GM23248 (cell line): ENCODE results near the gene ABCD1.

Experiments
- EZH2 ChIP-seq: fragments of 200-600 bp; sonication (generic); IDR thresholded peaks from 2 replicates; pipeline ENCODE4 v1.6.1; 2018; ENCODE audit warnings: antibody characterized with exemption, mild to moderate bottlenecking; ENCODE audit not compliant: insufficient read depth, poor library complexity, severe bottlenecking
- EZH2phosphoT487 ChIP-seq: fragments of 200-600 bp; sonication (generic); IDR thresholded peaks from 2 replicates; pipeline ENCODE4 v1.6.1; 2018; ENCODE audit warnings: antibody characterized with exemption, moderate library complexity, mild to moderate bottlenecking, low read depth; ENCODE audit not compliant: insufficient read depth

- no peak for TF ChIP-seq EZH2
- TF ChIP-seq EZH2phosphoT487, result no peak
Measured at GRCh38 chrX:153722704-153723350, 1.8 kb upstream of the ABCD1 start.
